K562 (cell line): ENCODE measurements around the gene GRK4.

ENCODE experiments used
- CTCF ChIP-seq, 3 experiments: IDR thresholded peaks in 2 of 3; conservative IDR thresholded peaks in 1 of 3; 2 replicates each; pipeline ENCODE4 v1.5.1; 2011 to 2012; ENCODE audit warnings: low read length in 3 of 3, mild to moderate bottlenecking in 3 of 3, control low read depth in 2 of 3, improper control_type of control experiment in 1 of 3, inconsistent platforms in 1 of 3, low read depth in 1 of 3, mixed read lengths in 1 of 3, moderate library complexity in 1 of 3; ENCODE audit not compliant: insufficient read depth in 2 of 3
- EZH2 ChIP-seq: IDR thresholded peaks from 2 replicates; pipeline ENCODE4 v1.6.1; 2012; ENCODE audit warnings: low read depth, mild to moderate bottlenecking, inconsistent platforms, low read length, borderline replicate concordance
- KLF10 ChIP-seq: fragments of 250-450 bp; sonication (Bioruptor Pico); IDR thresholded peaks from 2 replicates; pipeline ENCODE4 v1.6.1; 2021; ENCODE audit warnings: matching md5 sums
- MIER1 ChIP-seq: fragments of 450-650 bp; IDR thresholded peaks from 2 replicates; pipeline ENCODE4 v1.6.1; 2016; ENCODE audit warnings: antibody characterized with exemption, mild to moderate bottlenecking, low read depth
- POU5F1 ChIP-seq: fragments of 150-350 bp; IDR thresholded peaks from 2 replicates; pipeline ENCODE4 v1.6.1; 2014; ENCODE audit warnings: borderline replicate concordance, low read length, low read depth, mild to moderate bottlenecking; ENCODE audit not compliant: partially characterized antibody
- REST ChIP-seq, 2 experiments: fragments of 450-650 bp; formaldehyde crosslinking in 1 of 2; IDR thresholded peaks; 2 replicates each; pipeline versions ENCODE4 v1.4.0 to v1.6.1; 2014 to 2020; ENCODE audit warnings: mild to moderate bottlenecking in 2 of 2, borderline replicate concordance in 1 of 2, low read depth in 1 of 2
- ZBTB1 ChIP-seq: sonication (generic); formaldehyde crosslinking; IDR thresholded peaks from 2 replicates; pipeline ENCODE4 v1.8.1; 2023; ENCODE audit warnings: missing genetic modification reagents, low read depth, mild to moderate bottlenecking, borderline replicate concordance
- ZNF263 ChIP-seq: sonication (generic); formaldehyde crosslinking; IDR thresholded peaks from 2 replicates; pipeline ENCODE4 v1.8.0; 2022; ENCODE audit warnings: mild to moderate bottlenecking, missing genetic modification reagents, borderline replicate concordance
- TF ChIP-seq, protein P1 (sequence below): sonication (generic); formaldehyde crosslinking; IDR thresholded peaks from 2 replicates; pipeline ENCODE4 v1.8.1; 2022; ENCODE audit warnings: missing genetic modification reagents

- TF ChIP-seq MIER1 (no peak), EZH2 (no peak), POU5F1 (no peak), ZBTB1 (no peak), CTCF (IDR thresholded peaks at IDR 0.05 in 2 of 3, conservative IDR thresholded peaks at IDR 0.05 in 1 of 3; ENCODE audit: insufficient read depth in 2 of 3, low read depth in 1 of 3, low read length in 3 of 3) (no peak), KLF10 (CRISPR knock-in tag) (no peak), REST (IDR thresholded peaks at IDR 0.05; ENCODE audit: borderline replicate concordance) (no peak), REST (CRISPR knock-in tag; IDR thresholded peaks at IDR 0.05; ENCODE audit: low read depth) (no peak), ZNF263 (CRISPR knock-in tag) (no peak)
- TF ChIP-seq, protein P1, sequence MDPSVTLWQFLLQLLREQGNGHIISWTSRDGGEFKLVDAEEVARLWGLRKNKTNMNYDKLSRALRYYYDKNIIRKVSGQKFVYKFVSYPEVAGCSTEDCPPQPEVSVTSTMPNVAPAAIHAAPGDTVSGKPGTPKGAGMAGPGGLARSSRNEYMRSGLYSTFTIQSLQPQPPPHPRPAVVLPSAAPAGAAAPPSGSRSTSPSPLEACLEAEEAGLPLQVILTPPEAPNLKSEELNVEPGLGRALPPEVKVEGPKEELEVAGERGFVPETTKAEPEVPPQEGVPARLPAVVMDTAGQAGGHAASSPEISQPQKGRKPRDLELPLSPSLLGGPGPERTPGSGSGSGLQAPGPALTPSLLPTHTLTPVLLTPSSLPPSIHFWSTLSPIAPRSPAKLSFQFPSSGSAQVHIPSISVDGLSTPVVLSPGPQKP (CRISPR knock-in tag): no peak
Observed at GRCh38 chr4:3037957-3038461, 74.6 kb downstream of the GRK4 start.
